HG03175 (cell line): ENCODE results near the gene COL21A1.
"Not testable (repeated sequence)": the region's sequence is repeated elsewhere in the genome, so short reads cannot be mapped to it uniquely, and the experiment has no call there.

Source experiments
- ATAC-seq: cut with Tn5 transposase; IDR thresholded peaks from one replicate; pipeline ENCODE4 v1.9.1; 2021; ENCODE audit warnings: mild to moderate bottlenecking, moderate library complexity; ENCODE audit not compliant: unreplicated experiment

Gene COL21A1

DNA sequence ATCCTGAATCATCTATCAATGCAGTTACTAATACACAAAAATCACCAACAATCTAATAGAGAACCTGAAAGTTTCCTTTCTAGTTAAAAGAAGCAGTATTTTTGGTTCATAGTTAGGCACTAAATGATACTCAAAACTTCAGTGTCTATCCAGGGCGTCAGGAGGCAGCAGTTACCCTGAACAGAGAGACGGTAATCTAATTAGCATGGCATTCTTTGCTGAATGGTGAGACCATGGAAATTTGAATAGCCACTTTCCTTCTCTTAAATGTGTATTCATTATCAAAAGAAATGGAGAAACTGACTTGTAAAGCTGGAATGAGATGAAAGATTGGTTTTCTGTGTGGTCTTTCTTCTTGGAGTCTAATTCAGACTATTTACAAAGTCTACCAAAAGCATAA, 225.4 kb downstream of the COL21A1 start:
- no peak for ATAC-seq

DNA sequence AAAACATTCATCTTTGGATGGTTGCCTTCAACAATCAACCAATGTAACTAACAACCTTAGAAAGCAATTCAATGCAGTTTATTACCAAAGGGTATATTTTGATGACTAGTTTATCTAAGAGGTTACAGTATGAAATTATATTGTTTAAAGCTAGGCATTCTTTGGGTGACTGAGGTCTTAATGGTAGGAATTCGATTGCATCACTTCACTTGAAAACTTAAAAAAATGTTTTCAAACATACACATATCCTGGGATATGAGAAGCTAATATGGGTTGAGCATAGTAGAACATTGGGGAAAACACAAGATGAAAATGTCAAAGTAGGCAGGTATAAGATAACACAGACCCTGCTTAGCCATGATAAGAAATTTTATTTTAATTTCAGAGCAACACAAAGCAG, 227.4 kb downstream of the COL21A1 start:
- ATAC-seq, result no peak

DNA sequence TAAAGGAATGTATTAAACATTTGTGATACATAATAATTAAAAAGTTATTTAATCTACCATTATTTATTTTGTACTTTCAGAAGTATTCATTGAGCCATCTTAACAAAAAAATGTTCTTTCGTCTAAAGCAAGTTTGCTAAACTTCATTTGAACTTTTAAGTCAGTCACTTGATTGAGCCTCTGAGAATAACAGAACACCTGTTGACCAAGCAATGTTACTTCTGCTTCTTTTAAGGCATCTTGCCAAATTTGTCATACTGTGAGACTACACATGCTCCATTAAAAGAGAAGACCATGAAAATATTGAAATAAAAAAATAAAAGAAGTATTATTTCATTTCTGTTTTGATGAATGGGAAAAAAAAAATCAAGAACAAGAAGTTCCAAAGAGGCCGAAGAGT, 230.2 kb downstream of the COL21A1 start:
- ATAC-seq, result no peak

DNA sequence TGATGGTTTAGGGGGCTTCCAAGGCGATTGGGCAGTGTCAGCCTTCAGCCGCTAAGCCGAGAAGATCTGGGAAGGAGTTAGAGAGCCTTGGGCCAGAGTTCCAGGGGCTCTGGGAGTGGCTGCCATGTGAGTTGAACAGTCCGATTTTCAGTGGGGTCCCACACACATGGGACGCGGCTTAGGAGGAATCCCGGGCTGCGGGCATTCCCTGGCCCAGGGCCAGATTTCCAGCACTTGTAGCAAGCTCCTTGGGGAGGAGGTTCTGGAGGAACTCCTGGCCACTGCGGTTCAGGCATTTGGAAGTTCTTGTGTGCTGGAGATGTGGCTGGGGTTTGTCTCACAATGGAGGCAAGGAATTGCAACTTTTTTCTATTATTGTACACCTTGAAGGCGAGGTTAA, 233.3 kb downstream of the COL21A1 start:
- ATAC-seq, result not testable (repeated sequence)

DNA sequence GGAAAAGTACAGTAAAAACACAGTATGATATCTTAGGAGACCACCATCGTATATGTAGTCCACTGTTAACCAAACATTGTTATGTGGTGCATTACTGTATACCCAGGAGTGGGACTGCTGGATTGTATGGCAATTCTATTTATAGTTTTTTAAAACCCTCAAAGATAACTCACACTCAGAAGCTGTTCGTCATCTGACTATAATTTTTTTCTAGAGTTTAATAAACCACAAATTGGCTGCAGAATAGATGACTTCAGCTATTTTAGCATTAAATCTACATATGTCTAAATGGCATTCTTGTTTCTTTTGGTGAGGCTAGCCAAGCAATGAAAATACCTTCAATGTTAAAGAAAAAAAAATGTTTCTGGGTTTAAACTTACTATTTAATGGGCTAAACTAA, 237.7 kb downstream of the COL21A1 start:
- ATAC-seq, result no peak
